ENCODE measurements around the gene SYT1.

SYT1 gene

DNA sequence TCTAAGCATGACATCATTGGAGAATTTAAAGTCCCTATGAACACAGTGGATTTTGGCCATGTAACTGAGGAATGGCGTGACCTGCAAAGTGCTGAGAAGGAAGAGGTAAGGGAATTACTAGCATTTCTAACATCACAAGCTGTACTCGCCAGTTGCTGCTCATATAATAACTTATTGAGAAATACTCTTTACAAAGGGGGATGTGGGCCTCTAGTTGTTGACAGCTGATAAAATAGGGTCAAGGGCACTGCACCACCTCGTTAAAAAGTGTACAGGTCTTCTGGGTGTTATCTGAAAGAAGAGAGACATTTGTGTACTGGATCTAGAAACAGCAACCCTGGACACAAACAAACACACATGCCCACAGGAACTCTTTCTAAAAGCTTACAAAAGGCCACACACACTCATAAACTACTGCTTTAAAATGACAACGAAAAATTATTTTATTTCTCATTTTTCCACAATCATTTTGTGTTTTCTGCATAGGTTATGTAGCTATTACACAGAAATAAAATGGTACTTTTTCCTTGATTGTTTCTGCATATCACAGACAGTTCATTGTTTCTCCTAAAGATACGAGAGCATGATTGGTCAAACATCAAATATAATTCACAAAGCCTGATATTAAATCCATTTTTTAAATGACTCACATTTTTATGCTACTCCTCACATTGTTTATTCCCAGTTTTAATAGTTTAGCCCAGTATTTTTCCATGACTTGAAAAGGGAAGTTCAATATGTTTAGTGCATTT, 435.0 kb downstream of the SYT1 start:
- DNase-seq = no peak

DNA sequence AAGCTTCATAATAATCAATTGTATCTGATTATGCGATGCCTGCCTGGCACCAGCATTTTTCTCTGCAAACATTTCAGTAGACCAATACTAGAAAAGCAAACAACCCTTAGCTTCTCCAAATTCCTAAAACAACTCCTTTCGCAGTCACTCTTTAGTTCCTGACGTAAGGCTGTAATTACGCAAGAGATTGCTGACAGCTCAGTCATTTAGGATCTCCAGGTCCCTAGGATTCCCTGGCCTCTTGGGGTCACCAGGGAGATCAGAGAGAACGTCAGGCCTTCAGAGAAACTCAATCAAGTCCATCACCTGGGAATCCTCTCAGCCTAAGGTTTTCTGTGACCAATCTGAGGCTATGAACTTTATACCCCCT, 435.6 kb downstream of the SYT1 start:
- peak in 1 of 3 experiments; percentile 28 for DNase-seq

GRCh38 chr12:79301181-79301580, 436.6 kb downstream of the SYT1 start:
- DNase-seq = no peak

DNA sequence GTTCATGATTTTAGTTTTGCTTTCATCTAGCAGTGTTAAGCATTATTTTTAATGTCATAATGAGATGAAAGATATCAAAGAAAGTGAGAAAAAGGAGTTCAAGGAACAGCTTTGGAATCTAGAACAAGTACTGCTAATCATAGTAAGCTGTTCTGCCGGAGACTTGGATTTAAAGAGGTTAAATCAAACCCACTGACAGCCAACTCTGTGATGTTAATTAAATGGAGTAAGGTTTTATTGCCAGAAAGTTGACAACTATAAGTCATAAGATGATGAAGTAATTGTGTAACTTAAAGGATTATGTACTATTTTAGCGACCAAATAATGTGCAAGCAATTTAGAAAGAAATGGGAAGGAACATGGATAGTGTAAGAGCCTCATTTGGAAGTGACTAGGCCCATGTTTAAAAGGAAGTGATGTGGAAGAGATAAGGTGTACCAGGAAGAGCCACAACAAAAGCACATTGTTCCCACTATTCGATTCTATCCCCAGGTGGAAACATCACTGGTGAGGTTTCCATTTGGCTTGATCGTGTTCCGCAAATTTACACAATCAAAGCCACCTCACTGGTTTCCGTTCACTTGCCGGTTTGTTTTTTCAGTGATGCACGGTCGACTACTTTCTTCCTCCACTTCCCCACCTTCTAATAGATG, 437.7 kb downstream of the SYT1 start:
- DNase-seq = no peak

- no peak for DNase-seq
Observed at GRCh38 chr12:79307340-79307739, 442.8 kb downstream of the SYT1 start.

GRCh38 chr12:79309039-79309438, 444.5 kb downstream of the SYT1 start:
- DNase-seq = no peak

- no peak for DNase-seq
Observed at GRCh38 chr12:79317179-79317847, 452.7 kb downstream of the SYT1 start.

DNA sequence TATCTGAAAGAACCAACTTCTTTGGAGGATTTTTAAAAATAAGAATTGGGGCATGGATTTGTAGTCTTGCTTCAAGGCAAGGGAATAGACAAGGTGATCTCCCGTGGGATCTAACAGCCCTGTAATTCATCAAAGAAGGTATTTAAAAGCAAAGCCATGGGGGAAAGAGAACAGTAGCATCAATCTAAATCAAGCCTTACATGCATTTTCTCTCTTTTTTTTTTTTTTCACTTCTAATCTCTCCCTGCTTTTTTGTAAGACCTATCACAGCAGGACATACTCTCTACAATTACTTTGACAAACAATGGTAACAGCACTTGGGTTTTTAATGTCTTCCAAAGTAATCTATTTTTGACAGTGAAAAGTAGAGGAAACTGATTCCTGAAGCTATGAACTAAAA, 458.3 kb downstream of the SYT1 start:
- peak; percentile 18 to 72 (median 63) for DNase-seq

- DNase-seq = no peak
Observed at GRCh38 chr12:79324571-79324970, 460.0 kb downstream of the SYT1 start.

DNA sequence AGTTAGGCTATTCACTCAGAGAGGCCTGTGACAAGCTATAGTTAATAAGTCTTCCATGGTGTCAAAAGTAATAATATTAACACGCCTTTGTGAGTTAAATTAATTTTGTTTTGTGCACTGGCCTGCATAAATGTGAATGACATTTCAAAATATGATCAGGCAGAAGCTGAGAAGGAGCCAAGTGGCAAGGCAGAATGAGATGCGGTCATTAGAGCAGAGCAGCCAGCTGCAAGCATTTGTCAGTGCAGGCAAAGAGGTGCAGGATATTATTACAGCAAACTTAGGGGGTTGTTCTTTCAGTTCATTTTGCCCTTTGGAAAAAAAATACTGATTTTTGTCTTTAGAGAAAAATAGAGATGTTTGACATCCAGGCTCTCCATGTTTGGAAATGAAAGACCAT, 461.6 kb downstream of the SYT1 start:
- DNase-seq = peak in 2 of 3 experiments; percentile 57 to 62

GRCh38 chr12:79326663-79327062, 462.1 kb downstream of the SYT1 start:
- DNase-seq = no peak

DNA sequence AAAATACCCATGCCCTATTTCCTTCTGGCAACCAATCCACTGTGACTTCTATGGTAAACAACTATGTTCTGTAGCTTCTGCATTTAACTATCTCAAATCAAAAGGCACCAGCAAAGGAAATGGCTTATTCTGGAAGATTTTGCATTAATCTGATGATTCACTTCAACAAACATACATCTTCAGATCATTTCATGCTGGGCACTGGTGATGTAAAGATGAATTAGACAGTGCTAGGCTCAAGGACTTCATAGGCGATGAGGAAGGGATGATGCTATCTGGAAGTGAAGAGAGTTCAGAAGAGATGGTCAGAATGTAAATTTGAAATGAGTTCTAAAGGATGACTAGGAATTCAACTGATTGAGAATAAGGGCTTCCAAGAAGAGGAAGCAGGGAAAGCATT, 462.9 kb downstream of the SYT1 start:
- DNase-seq = no peak

DNA sequence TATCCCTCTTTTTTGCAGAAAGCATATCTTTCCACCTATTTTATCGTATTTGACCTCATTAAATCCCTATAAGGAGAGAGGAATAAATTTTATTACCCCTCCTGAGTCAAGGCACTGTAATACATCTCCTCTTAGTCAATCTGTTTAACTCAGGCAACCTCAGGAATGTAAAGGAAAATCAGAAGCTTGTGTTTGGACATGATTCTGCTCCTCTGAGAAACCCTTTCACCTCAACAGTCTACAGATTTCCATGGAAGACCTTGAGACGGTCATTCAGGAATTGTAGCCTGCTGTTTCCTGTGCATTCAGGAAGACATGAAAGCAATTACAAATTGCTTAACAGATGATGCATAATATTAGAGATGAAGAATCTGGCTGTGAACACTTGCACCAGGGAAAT, 465.4 kb downstream of the SYT1 start:
- DNase-seq = no peak

DNA sequence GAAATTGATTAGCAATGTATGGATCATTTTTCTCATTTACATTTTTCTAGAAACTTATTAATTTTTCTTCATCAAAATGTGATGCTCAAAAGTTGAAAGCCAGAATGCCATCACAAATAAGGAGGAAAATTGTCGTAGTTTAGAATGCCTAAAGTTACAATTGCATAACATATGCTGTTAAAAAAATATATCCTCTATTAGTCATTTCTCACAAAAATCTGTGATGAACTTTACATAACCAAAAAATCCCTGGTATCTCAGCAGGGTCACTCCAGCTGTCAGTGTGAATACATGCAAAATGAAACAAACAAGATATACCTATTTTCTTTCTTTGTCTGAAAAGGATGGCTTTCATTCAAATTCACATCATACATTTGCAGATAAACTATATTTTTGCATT, 467.3 kb downstream of the SYT1 start:
- no peak for DNase-seq

- DNase-seq = no peak
Observed at GRCh38 chr12:79333144-79333543, 468.6 kb downstream of the SYT1 start.

DNA sequence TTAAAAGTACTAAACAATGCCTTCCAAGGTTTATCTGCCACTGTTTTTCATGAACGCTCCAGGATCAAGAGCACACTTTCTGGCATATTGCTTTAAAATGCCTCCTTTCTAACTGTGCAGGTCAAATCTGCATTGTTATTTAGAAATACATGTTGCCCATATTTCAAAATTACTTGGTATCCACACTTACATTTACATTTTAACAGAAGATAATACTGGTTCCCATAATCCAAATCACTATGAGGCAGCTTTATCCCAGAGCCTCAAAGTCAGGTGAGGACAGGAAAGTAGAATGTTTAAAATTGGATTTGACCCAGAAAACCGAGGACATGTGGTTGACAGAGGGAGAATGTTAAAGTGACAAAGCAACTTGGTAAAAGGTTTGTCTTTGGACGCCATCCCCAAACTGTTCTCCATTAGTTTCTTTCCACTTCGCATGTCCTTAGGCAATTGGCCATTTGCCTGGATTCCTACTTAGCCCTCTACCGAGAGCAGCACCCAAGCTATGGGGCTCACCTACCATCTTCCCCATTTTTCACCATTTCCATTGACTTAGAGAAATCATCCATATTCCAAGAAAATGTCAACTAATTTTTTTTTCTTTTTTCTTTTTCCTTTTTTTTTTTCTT, 473.2 kb downstream of the SYT1 start:
- no peak for DNase-seq

DNA sequence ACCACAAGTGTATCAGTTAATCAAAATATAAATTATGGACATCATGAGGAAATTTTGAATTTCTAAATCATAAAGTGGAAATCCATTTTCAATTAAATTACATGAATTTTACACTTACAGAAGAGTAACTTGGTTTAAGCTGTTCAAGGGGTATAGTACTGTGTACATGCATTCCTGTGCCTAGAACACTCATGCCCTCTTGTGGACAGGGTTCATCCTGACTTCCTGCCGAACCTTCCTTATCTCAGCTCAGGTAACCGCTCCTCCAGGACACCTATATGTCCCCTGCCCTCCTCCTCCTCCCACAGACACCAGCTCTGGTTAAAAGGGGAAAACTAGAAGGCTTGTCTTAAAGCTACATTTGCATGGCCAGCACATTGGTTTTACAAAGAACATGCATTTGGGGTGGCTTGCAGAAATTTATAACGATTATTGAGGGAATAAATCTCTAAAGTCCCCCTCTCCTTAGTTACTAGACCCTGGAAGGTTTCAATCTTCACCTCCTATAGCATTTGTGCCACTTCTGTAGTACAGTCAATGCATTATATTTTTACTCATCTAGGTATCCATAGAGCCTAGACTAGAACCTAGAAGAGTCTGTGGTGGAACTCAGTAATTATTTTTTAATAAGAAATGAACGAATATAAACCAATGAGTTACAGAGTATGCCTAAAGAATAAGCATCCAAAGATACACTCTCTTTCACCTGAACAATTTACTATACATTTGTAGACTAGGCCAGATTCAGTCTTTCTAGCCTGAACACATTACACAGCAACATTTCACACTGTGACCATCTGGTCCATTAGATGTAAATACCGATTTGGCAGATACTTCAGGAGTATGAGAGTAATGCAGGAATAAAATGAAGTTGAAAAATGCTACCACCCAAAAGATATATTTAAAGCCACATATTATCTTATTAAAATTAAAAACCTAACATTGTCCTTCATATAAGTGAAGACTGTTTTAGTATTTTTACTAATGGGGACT, 480.6 kb downstream of the SYT1 start:
- DNase-seq = peak; percentile 49 to 83 (median 77)

DNA sequence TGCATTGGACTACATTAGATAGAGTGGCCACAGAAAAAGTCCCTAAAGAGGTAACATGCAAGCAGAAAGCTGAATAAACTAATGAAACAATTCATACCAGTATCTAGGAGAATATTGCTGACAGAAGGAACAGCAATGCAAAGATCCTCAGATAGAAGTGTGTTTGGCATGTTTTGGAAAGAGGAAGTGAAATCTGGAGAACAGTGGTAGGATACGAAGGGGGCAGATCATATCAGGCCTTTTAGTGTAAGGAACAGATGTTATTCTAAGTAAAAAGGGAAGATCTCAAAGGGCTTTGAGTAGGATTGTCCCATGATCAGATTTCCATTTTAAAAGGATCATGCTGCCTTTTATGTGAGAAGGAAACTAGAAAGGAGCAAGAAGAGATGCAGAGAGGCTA, 483.3 kb downstream of the SYT1 start:
- no peak for DNase-seq

DNA sequence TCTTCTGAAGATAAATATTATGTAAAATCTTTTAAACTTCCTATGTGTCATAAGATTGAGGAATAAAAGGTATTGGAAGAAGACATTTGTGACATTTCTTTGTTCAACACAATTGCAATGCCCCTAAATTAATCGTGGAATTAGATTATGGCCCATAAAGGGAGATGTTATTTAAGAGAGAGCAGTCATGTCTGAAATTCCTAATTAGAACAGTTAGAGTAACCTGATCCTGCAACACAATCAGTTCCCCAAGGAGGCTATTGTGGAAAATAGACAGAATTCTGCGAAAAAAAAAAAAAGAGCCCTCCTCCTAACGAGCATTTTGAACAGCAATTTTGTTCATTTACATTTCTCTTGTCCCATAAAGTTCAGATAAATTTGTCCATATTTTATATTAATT, 486.7 kb downstream of the SYT1 start:
- peak in 1 of 3 experiments; percentile 67 for DNase-seq

DNA sequence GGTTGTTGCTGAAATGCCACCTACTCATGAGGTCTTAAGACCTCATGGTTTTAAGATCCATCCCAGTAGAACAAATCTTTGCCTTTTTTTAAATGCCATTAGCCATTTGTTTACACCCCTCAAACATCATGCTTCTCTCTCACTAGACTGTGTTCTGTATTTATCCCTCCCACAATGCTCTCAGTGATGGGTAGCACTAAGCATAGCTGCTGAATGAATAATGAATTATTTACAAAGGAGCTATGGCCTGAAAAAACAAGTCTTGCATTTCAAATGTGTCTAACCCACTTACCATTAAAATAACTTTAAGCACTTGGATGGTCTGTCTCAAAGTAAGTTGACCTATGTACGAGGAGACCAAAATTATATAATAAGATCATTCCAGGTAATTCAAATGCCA, 491.6 kb downstream of the SYT1 start:
- no peak for DNase-seq

GRCh38 chr12:79357048-79357447, 492.5 kb downstream of the SYT1 start:
- no peak for DNase-seq

DNA sequence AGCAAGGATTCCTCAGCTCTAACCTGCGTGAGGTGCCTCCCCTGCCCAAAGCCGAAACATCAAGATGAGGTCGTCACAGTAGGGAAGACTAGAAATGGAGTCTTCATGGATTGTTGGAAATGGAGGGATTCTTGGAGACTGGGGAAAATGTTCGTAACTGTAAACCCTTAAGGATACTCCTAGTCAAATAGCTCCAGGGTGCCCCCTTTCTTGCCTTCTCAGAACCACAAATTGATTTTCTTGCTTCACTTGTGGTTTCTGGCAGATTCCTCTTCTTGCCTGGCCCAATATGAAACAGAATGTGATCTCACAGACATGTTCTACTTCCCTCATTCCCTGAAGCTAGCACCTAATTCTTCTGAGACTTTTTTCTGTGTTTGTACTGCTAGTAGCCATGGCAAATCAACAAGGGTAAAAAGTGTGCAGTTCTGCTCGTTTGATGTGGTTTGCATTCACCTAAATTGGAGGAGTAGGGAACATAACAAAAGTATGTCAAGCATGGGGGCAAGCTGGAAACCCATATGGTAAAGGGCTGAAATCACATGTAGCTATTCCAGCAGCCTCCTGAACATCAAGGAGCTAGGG, 494.2 kb downstream of the SYT1 start:
- DNase-seq = no peak
